Tibial artery (tissue), 4 donors: Measurements from ENCODE around the gene WFDC1.

Source experiments
- DNase-seq, 2 donors: peaks; one replicate each; pipeline ENCODE4 v3.0.0-alpha.2; 2019
- H3K27ac ChIP-seq, 2 donors: fragments of 200-600 bp; sonication (generic) in 1 of 2; 1 replicate in 1 of 2; 2 replicates in 1 of 2; pipeline ENCODE4 v1.5.1; 2018 to 2019; ENCODE audit warnings: mild to moderate bottlenecking in 1 of 2
- H3K27me3 ChIP-seq, 2 donors: fragments of 200-600 bp; sonication (generic) in 1 of 2; one replicate each; pipeline versions ENCODE4 v1.5.1 to v1.6.0; 2016 to 2019
- H3K36me3 ChIP-seq, 3 donors: fragments of 200-600 bp; sonication (generic) in 2 of 3; one replicate each; pipeline ENCODE4 v1.5.1; 2016 to 2019; ENCODE audit warnings: mild to moderate bottlenecking in 2 of 3
- H3K4me1 ChIP-seq, 4 donors: fragments of 200-600 bp; sonication (generic) in 2 of 4; 1 replicate in 3 of 4; 2 replicates in 1 of 4; pipeline ENCODE4 v1.5.1; 2016 to 2019
- H3K4me3 ChIP-seq, 2 donors: fragments of 200-600 bp; sonication (generic) in 1 of 2; 1 replicate in 1 of 2; 2 replicates in 1 of 2; pipeline ENCODE4 v1.5.1; 2018 to 2019; ENCODE audit warnings: mild to moderate bottlenecking in 2 of 2
- H3K9me3 ChIP-seq, 3 donors: fragments of 200-600 bp; sonication (generic) in 1 of 3; one replicate each; pipeline ENCODE4 v1.5.1; 2016 to 2019
- intact Hi-C: fragments of 100-400 bp; cut with DNase I; formaldehyde crosslinking; loops from one replicate; pipeline ENCODE4 v1.15.0; 2023; ENCODE audit warnings: low total_unique reads
- TF ChIP-seq, protein P1 (sequence below), 2 experiments: fragments of 200-600 bp in 1 of 2; fragments of 450-650 bp in 1 of 2; IDR thresholded peaks; one replicate each; pipeline ENCODE4 v1.5.1; 2017 to 2019; ENCODE audit warnings: antibody characterized with exemption in 2 of 2, mild to moderate bottlenecking in 1 of 2, moderate library complexity in 1 of 2

The WFDC1 gene, protein sequence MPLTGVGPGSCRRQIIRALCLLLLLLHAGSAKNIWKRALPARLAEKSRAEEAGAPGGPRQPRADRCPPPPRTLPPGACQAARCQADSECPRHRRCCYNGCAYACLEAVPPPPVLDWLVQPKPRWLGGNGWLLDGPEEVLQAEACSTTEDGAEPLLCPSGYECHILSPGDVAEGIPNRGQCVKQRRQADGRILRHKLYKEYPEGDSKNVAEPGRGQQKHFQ

GRCh38 chr16:84294531-84295142, at the start of gene WFDC1:
WFDC1 (plus strand) TSS chr16:84294878; CDS start chr16:84294972, 94 bp downstream.
- TF ChIP-seq, protein P1, sequence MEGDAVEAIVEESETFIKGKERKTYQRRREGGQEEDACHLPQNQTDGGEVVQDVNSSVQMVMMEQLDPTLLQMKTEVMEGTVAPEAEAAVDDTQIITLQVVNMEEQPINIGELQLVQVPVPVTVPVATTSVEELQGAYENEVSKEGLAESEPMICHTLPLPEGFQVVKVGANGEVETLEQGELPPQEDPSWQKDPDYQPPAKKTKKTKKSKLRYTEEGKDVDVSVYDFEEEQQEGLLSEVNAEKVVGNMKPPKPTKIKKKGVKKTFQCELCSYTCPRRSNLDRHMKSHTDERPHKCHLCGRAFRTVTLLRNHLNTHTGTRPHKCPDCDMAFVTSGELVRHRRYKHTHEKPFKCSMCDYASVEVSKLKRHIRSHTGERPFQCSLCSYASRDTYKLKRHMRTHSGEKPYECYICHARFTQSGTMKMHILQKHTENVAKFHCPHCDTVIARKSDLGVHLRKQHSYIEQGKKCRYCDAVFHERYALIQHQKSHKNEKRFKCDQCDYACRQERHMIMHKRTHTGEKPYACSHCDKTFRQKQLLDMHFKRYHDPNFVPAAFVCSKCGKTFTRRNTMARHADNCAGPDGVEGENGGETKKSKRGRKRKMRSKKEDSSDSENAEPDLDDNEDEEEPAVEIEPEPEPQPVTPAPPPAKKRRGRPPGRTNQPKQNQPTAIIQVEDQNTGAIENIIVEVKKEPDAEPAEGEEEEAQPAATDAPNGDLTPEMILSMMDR (IDR thresholded peaks at IDR 0.05) = no peak
- DNase-seq = peak; percentile 36 to 90
- intact Hi-C loops = loop anchor here (5.0 kb wide), 1 partner anchor 733 kb away; the partner anchor contains the start of gene KIAA0513
- no peaks in the 10 kb centered on the region for H3K36me3 ChIP-seq
- peak within 1 kb of the TSS; percentile 55 to 59 for H3K4me3 ChIP-seq
- no peaks in the 10 kb centered on the region for H3K27me3 ChIP-seq
- H3K27ac ChIP-seq = peak within 1 kb of the TSS; percentile 81 to 86
- no peaks in the 10 kb centered on the region for H3K9me3 ChIP-seq
- peaks cover 6 to 74% (median 37%) of the 10 kb centered on the region in 4 donors for H3K4me1 ChIP-seq

DNA sequence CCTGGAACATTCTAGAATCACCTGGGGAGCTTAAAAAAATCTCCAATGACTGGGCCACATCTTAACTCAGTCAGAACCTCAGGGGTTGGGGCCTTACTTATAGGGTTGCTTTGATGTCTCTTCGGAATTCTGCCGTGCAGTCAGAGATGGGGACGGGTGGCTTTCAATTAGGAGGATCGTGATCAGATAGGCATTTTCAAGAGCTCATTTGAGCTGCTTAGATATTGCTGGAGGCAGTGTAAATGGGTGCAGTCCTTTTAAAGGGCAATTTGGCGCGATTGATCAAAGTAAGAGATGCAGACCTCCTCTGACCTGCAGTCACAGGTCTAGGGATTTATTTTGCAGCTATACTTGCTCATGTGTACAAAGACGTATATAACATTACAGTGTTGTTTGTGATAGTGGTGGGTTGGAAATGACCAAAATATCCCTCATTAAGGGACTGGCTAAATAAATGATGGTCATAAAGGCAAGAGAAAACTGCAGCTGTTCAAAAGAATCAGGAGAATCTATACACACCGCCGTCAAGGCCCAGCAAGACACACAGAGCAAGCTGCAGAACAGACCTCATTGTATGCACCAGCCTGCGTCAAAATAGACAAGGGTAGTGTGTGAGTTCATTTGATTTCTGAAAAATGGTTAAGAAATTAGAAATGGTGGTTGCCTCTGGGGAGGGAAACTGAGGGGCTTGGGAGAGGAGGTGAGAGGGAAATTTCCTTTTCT, 48.6 kb upstream of the WFDC1 start:
- Histone ChIP-seq H3K4me3 (no peak overlapping the region), H3K9me3 (no peaks in the 10 kb centered on the region), H3K36me3 (no peaks in the 10 kb centered on the region), H3K27me3 (peaks cover 0 to 20% of the 10 kb centered on the region in 2 donors), H3K4me1 (no peaks in the 10 kb centered on the region), H3K27ac (no peak overlapping the region)
- intact Hi-C loops = no loop called here
- DNase-seq = no peak
- TF ChIP-seq, protein P1 (IDR thresholded peaks at IDR 0.05) = no peak

GRCh38 chr16:84246679-84247077, 48.0 kb upstream of the WFDC1 start:
- intact Hi-C loops = no loop called here
- H3K4me1 ChIP-seq = no peaks in the 10 kb centered on the region

GRCh38 chr16:84247331-84247730, 47.3 kb upstream of the WFDC1 start:
- TF ChIP-seq, protein P1 (IDR thresholded peaks at IDR 0.05) = no peak
- Histone ChIP-seq H3K27ac (no peak overlapping the region), H3K4me3 (no peak overlapping the region), H3K36me3 (no peaks in the 10 kb centered on the region), H3K27me3 (peaks cover 0 to 11% of the 10 kb centered on the region in 2 donors), H3K9me3 (no peaks in the 10 kb centered on the region), H3K4me1 (no peaks in the 10 kb centered on the region)
- intact Hi-C loops = no loop called here
- DNase-seq = no peak

More at GRCh38 chr16:84246679-84247077, 48.0 kb upstream of the WFDC1 start:
- Histone ChIP-seq H3K27me3 (peaks cover 0 to 15% of the 10 kb centered on the region in 2 donors), H3K4me3 (no peak overlapping the region), H3K9me3 (no peaks in the 10 kb centered on the region), H3K36me3 (no peaks in the 10 kb centered on the region), H3K27ac (no peak overlapping the region)
- TF ChIP-seq, protein P1 (IDR thresholded peaks at IDR 0.05) = no peak
- no peak for DNase-seq

GRCh38 chr16:84247844-84248243, 46.8 kb upstream of the WFDC1 start:
- intact Hi-C loops = no loop called here
- Histone ChIP-seq H3K9me3 (no peaks in the 10 kb centered on the region), H3K36me3 (no peaks in the 10 kb centered on the region), H3K4me1 (no peaks in the 10 kb centered on the region), H3K4me3 (no peak overlapping the region), H3K27ac (no peak overlapping the region), H3K27me3 (peaks cover 0 to 6% of the 10 kb centered on the region in 2 donors)
- DNase-seq = no peak
- TF ChIP-seq, protein P1 (IDR thresholded peaks at IDR 0.05) = no peak
